ENCODE measurements around the gene TNFRSF18. TPM values are rescaled to one million over a fixed set of nuclear protein-coding genes. Genes with fewer than 3 reads are reported as not detected.

The TNFRSF18 gene
- polyA plus RNA-seq, 1 experiment, result 0.40 TPM

DNA sequence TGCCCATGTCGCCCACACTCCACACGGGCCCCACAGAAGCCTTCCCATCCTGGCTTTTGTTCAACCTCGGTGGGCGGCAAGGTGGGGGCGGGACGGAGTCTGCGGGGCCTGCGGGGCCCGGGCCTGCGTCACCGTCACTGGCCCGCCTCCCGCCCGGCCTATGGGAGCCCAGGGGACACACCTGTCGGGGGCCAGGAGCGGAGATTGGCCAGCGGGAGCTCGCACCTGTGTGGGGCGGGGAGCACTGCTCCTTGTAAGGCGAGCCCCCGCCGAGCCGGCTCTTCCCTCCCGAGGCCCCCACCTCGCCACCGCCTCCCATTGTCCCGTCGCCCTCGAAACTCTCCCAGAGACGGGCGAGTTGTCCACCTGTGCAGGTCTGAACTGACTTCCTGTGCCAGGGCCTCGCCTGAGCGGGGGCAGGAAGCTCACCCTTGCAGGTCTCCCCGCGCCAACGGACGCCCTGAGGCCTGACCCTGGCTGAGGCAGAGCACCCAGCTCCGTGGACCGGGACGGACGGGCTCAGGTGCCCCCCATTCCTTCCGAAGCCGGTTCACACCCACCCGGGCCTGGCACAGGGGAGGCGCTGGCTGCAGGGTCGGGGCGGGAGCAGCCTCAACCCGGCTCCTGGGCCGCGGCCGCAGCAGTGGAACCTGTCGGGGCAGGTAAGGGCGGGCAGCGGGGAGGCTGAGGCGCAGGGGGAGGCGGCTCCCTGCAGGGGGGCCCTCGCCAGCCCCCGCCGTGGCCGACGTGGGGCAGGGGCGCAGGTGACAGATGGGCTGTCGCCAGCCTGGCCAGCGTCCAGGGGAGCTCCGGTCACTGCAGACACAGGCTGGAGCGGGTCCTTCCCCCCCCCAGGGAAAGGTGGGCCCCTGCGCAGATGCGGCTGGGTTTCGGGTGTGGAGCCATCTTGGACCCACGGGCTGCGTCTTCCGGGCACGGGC lies 43.5 kb downstream of the TNFRSF18 start:
- no peak for DNase-seq (ENCODE audit: low read depth)
- POLR2A ChIA-PET, result no interaction called here
- CTCF ChIA-PET, result interaction anchor here (1.1 kb wide), 1 partner anchor 21 kb away, joined by 3 read pairs; no protein-coding TSS in a partner anchor
- H3K4me3 ChIP-seq (ENCODE audit: low read depth, low read length), result no peak overlapping the region
- H3K27me3 ChIP-seq (ENCODE audit: control insufficient read depth, insufficient read depth, low read length), result peaks cover 4% of the 10 kb centered on the region
- no peaks in the 10 kb centered on the region for H3K36me3 ChIP-seq (ENCODE audit: control insufficient read depth, insufficient read depth, low read length)
- TF ChIP-seq, protein P1, sequence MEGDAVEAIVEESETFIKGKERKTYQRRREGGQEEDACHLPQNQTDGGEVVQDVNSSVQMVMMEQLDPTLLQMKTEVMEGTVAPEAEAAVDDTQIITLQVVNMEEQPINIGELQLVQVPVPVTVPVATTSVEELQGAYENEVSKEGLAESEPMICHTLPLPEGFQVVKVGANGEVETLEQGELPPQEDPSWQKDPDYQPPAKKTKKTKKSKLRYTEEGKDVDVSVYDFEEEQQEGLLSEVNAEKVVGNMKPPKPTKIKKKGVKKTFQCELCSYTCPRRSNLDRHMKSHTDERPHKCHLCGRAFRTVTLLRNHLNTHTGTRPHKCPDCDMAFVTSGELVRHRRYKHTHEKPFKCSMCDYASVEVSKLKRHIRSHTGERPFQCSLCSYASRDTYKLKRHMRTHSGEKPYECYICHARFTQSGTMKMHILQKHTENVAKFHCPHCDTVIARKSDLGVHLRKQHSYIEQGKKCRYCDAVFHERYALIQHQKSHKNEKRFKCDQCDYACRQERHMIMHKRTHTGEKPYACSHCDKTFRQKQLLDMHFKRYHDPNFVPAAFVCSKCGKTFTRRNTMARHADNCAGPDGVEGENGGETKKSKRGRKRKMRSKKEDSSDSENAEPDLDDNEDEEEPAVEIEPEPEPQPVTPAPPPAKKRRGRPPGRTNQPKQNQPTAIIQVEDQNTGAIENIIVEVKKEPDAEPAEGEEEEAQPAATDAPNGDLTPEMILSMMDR (IDR thresholded peaks at IDR 0.05; ENCODE audit: insufficient read depth, low read depth, low read length), result no peak

DNA sequence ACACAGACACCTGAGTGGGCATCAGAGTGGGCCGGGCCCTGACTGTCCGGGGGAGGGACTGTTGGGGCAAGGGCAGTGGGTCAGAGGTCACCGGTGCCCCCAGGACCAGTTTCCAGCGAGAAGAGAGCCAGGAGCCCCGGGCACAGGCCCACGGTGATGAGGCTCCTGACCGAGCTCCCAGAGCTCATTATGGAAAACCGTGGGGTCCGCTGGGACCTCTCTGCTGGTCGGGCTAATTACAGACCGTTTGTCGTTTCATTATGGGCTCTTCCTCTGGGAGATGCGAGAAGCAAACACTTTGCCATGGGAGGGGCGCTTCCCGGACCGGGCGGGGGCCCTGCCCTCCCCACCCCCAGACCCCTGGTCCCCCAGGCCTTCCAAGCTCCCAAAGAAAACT lies 44.7 kb downstream of the TNFRSF18 start:
- CTCF ChIA-PET, result interaction anchor here (1.1 kb wide), 1 partner anchor 22 kb away, joined by 3 read pairs; no protein-coding TSS in a partner anchor
- peaks cover 4% of the 10 kb centered on the region for H3K27me3 ChIP-seq (ENCODE audit: control insufficient read depth, insufficient read depth, low read length)

DNA sequence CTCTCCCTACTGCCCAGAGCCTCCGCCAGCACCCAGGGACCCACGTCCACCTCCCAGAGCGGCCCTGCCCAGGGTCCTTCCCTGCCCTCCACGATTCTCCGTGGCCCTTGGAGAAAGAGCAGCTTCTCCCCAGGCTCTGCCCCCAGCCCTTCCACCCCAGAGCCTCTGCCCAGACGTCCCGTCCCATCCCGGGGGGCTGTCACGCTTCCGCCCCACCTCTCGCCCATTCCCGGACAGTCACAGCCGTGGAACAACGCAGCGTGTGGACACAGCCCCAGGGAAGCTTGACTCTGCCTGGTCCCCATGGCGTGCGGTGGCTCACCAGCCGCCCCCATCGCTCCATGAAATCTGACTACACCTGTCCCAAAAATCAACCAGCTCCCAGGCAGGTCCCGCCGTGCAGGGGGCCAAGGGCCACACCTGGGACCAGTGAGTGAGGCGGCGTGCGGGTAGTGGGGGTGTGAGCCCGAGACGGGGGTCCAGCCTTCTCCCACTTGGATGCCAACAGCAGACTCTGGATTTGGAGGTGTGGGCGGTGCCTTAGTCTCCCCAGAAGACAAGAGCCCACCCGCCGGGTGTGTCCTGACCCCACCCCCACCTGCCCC lies 45.2 kb downstream of the TNFRSF18 start:
- ChIA-PET CTCF (no interaction called here), POLR2A (no interaction called here)
- Histone ChIP-seq H3K36me3 (ENCODE audit: control insufficient read depth, insufficient read depth, low read length) (no peaks in the 10 kb centered on the region), H3K4me3 (ENCODE audit: low read depth, low read length) (no peak overlapping the region), H3K27me3 (ENCODE audit: control insufficient read depth, insufficient read depth, low read length) (peaks cover 4% of the 10 kb centered on the region)
- no peak for DNase-seq (ENCODE audit: low read depth)
- TF ChIP-seq, protein P1 (IDR thresholded peaks at IDR 0.05; ENCODE audit: insufficient read depth, low read depth, low read length), result no peak

More for the DNA sequence above, 44.7 kb downstream of the TNFRSF18 start:
- POLR2A ChIA-PET, result no interaction called here
- TF ChIP-seq, protein P1 (IDR thresholded peaks at IDR 0.05; ENCODE audit: insufficient read depth, low read depth, low read length), result no peak
- Histone ChIP-seq H3K36me3 (ENCODE audit: control insufficient read depth, insufficient read depth, low read length) (no peaks in the 10 kb centered on the region), H3K4me3 (ENCODE audit: low read depth, low read length) (no peak overlapping the region)
- no peak for DNase-seq (ENCODE audit: low read depth)

DNA sequence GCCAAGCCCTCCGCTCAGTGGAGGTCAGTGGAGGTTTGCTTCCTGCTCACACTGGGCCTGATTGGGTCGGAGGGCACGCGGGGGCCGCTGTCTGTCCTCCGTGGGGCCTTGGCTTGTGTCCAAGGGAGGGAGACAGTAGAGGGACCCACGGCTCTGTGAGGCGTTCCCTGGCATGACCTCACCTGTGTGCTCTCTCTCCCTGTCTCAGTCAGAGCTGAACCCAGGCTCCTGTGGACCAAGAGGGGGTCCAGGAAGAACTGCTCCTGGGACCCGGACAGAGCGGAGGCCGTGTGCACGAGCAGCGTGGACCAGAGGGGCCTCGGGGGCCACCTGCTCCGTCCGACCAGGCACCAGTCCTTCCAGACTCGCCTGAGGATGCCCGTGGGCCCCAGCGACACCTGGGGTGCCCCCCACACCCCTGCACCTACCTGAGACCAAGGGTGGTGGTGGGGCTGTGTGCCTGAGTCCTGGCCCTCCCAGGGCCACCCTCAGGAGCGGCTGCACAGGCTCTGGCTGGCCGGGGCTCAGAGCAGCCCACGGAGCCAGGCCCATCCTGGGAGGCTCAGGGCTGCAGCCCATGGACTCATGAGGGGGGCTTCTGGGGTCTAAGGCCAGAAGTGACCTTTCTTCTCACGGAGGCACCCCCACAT lies 46.0 kb downstream of the TNFRSF18 start:
- TF ChIP-seq, protein P1 (IDR thresholded peaks at IDR 0.05; ENCODE audit: insufficient read depth, low read depth, low read length), result no peak
- peaks cover 4% of the 10 kb centered on the region for H3K27me3 ChIP-seq (ENCODE audit: control insufficient read depth, insufficient read depth, low read length)
- POLR2A ChIA-PET, result no interaction called here
- no peaks in the 10 kb centered on the region for H3K36me3 ChIP-seq (ENCODE audit: control insufficient read depth, insufficient read depth, low read length)
- DNase-seq (ENCODE audit: low read depth), result no peak
- no peak overlapping the region for H3K4me3 ChIP-seq (ENCODE audit: low read depth, low read length)
- CTCF ChIA-PET, result no interaction called here
